Chondrocyte (in vitro differentiated cells): Measurements from ENCODE around the gene CRABP2. TPM values are rescaled to one million over a fixed set of nuclear protein-coding genes. Genes with fewer than 3 reads are reported as not detected.

Experiments
- DNase-seq: peaks from one replicate; pipeline ENCODE4 v3.0.0; 2021; ENCODE audit warnings: mixed read lengths, low spot score
- H3K27ac Mint-ChIP-seq: one replicate; pipeline ENCODE4 v1.8.0; 2021; ENCODE audit warnings: mild to moderate bottlenecking, moderate library complexity, mixed read lengths; ENCODE audit not compliant: unreplicated experiment
- H3K27me3 Mint-ChIP-seq: 2 replicates; pipeline ENCODE4 v1.8.0; 2021; ENCODE audit warnings: low read depth, mixed read lengths
- H3K36me3 Mint-ChIP-seq: 2 replicates; pipeline ENCODE4 v1.8.0; 2021; ENCODE audit warnings: low read depth, mixed read lengths
- H3K4me1 Mint-ChIP-seq: 2 replicates; pipeline ENCODE4 v1.8.0; 2021; ENCODE audit warnings: low read depth, mild to moderate bottlenecking, mixed read lengths
- H3K4me3 Mint-ChIP-seq: one replicate; pipeline ENCODE4 v1.8.0; 2021; ENCODE audit warnings: mild to moderate bottlenecking, moderate library complexity, mixed read lengths; ENCODE audit not compliant: unreplicated experiment
- H3K9me3 Mint-ChIP-seq: 2 replicates; pipeline ENCODE4 v1.8.0; 2021; ENCODE audit warnings: low read depth, mixed read lengths
- long read RNA-seq: library from polyadenylated mRNA; stranded (forward); transcript quantifications from one replicate; pipeline ENCODE4 v2.0.0, GENCODE V29; 2021
- total RNA-seq: library from RNA; stranded (reverse); gene quantifications from 3 replicates; pipeline ENCODE4 v1.2.1, GENCODE V29; 2021
- TF ChIP-seq, protein P1 (sequence below): fragments of 200-600 bp; sonication (generic); IDR thresholded peaks from 2 replicates; pipeline ENCODE4 v1.5.0; 2021; ENCODE audit warnings: antibody characterized with exemption, mild to moderate bottlenecking, moderate library complexity

Gene CRABP2
- 88.7 to 193 TPM (median 93.5 TPM) in 3 replicates for total RNA-seq
- long read RNA-seq, transcript CRABP2-203 (4 exons, 992 nt): major isoform, 97 of 104 reads
- long read RNA-seq, partial matches to known transcripts: 1 of 104 reads
- long read RNA-seq, other reads (novel, unspliced or antisense): 3 of 104 reads

DNA sequence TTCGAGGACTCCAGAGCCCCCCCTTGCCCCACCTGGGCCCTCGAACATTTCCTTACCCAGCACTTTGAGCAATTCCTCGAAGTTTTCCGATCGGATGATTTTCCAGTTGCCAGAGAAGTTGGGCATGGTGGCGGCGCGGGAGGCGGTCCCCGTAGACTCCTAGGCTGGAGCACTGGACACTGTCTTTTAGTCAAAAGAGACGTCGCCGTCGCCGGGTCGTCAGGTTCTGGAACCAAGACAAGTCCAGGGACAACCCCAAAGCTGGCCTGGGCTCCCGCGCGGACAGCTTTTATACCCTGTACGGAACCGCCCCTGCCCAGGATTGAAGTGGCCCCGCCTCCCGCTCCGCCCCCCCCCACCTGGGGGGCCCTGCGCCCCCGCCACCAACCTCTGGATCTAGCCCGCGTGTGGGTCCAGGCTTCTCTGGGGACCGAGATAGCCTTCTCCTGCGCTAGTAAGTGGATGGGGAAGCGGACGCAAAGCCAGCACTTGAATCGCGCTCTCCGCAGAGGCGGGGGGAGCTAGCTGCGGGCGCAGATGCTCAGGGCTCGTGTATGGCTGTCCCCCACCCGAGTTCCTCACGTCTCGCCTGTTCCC lies at the start of gene CRABP2:
Gene CRABP2 (minus strand): TSS at position 263 of the 597 bp plus-strand sequence. CDS start 137 bp downstream, at position 126.
- TF ChIP-seq, protein P1, sequence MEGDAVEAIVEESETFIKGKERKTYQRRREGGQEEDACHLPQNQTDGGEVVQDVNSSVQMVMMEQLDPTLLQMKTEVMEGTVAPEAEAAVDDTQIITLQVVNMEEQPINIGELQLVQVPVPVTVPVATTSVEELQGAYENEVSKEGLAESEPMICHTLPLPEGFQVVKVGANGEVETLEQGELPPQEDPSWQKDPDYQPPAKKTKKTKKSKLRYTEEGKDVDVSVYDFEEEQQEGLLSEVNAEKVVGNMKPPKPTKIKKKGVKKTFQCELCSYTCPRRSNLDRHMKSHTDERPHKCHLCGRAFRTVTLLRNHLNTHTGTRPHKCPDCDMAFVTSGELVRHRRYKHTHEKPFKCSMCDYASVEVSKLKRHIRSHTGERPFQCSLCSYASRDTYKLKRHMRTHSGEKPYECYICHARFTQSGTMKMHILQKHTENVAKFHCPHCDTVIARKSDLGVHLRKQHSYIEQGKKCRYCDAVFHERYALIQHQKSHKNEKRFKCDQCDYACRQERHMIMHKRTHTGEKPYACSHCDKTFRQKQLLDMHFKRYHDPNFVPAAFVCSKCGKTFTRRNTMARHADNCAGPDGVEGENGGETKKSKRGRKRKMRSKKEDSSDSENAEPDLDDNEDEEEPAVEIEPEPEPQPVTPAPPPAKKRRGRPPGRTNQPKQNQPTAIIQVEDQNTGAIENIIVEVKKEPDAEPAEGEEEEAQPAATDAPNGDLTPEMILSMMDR: no peak
- H3K9me3 Mint-ChIP-seq: no peaks in the 10 kb centered on the region
- no peaks in the 10 kb centered on the region for H3K27me3 Mint-ChIP-seq
- H3K4me1 Mint-ChIP-seq: peaks cover 72% of the 10 kb centered on the region
- H3K4me3 Mint-ChIP-seq: peak within 1 kb of the TSS; percentile 81
- H3K36me3 Mint-ChIP-seq: peaks cover 3% of the 10 kb centered on the region
- DNase-seq: no peak
- H3K27ac Mint-ChIP-seq: peak within 1 kb of the TSS; percentile 85

DNA sequence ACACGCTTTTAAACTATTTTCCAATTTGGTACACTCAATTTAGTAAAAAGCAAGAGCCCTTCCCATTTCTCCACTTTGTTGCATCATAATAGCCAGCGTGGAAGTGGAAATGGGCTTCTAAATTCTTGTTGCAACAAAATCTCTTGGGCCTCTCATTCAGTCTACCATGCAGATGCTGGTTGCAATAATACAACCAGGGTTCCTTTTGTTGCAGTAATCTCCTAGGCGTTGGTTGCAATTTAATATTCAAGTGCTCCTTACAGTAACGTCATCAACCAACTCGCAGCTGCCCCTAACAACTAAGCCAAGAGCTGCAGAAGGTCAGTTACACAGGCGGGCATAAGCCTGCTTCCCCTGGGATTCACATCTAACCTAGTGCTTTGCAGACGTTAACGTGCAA lies 48.8 kb upstream of the CRABP2 start:
- no peaks in the 10 kb centered on the region for H3K36me3 Mint-ChIP-seq
- H3K27me3 Mint-ChIP-seq: no peaks in the 10 kb centered on the region
- H3K27ac Mint-ChIP-seq: no peak overlapping the region
- no peaks in the 10 kb centered on the region for H3K9me3 Mint-ChIP-seq
- H3K4me3 Mint-ChIP-seq: no peak overlapping the region
- H3K4me1 Mint-ChIP-seq: peaks cover 25% of the 10 kb centered on the region
- peak; percentile 14 for DNase-seq
- TF ChIP-seq, protein P1: no peak

DNA sequence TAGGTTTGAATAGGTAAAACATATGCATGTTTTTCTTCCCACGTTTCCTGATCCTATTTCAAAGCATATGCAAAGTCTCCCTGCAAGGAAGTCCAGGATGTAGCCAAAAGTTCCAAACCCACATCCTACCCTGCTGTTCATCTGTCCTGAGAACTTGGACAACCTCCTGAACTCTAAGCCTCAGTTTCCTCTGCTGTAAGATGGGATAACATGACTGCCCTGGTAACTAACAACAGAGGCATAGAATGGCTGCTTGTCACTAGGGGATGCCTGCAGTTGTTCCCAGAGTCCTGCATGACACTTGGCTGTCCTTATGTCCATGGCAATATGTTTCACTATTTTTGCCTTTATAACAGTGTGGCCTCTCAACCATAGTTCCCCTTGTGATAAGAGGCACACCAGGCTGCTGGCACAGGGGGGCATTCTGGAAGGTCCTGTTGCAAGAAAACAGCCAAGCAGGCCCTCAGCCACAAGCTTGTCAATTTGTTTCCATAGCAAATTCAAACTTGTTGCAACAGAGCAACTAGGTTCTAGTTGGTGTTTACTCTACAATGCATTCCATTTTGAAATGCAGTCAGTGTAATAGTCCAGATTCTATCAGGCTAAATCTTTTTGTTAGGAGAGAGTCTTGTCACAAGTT lies 47.6 kb upstream of the CRABP2 start:
- H3K4me1 Mint-ChIP-seq: peaks cover 38% of the 10 kb centered on the region
- H3K9me3 Mint-ChIP-seq: no peaks in the 10 kb centered on the region
- peak; percentile 15 for DNase-seq
- peak overlapping the region; percentile 92 for H3K4me3 Mint-ChIP-seq
- H3K27ac Mint-ChIP-seq: peak overlapping the region; percentile 14
- H3K36me3 Mint-ChIP-seq: no peaks in the 10 kb centered on the region
- H3K27me3 Mint-ChIP-seq: no peaks in the 10 kb centered on the region
- TF ChIP-seq, protein P1: no peak

DNA sequence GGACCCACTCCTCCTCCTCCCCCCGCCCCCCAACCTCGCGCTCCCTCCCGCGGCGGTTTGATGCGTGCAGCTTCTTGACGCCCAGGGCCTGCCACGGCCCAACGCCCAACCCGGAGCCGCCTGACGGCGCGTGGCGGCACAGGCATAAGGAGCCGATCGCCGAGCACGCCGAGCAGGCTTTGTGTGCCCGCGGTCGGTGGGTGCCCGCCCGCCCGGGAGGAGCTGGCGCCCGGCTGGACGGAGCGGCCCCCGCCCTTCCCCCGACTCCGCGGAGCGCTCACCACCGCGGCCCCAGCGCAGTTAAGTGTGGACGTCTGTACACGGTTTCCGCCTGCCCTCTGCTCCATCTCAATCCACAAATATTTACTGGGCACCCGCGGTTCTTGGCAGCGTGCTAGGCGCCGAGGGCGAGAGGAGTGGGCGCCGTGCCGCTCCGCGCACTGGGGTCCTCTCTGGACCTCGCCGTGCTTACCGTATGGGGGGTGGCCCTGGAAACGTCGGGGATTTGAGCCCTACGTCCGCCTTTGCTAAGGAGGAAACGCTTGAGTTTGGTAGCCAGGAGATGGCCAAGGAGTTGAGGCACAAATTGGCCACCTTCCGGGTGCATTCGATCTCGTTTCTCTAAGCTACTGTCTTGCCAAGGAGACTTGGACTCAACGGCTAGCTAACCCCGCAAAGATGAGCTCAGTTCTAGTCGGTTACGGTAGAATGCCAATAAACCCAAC lies 46.5 kb upstream of the CRABP2 start:
- Mint-ChIP-seq H3K4me3 (peak overlapping the region; percentile 92), H3K27ac (peak overlapping the region; percentile 83), H3K27me3 (no peaks in the 10 kb centered on the region), H3K4me1 (peaks cover 46% of the 10 kb centered on the region), H3K9me3 (no peaks in the 10 kb centered on the region), H3K36me3 (no peaks in the 10 kb centered on the region)
- DNase-seq: peak; percentile 99
- TF ChIP-seq, protein P1: no peak

DNA sequence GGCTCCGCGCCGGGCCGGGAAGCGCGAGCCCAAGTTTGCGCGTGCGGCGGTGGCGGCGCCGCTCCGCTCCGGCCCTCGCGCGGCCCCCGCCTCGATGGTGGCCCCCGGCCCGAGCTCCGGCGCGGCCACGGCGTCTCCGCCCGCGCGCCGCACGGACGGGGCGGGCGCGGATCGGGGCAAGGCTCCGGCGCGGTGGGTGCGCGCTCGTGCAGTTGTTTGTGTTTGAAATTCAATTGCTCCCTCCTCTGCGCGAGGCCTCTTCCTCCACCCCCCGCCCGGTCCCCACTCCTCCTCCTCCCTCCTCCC lies 46.0 kb upstream of the CRABP2 start, which contains the start of gene HDGF:
Gene HDGF (minus strand): TSS at position 225 of the 306 bp plus-strand sequence. CDS start 246 bp downstream, outside the sequence.
- Mint-ChIP-seq H3K4me3 (peak within 1 kb of the TSS; percentile 92), H3K36me3 (no peaks in the 10 kb centered on the region), H3K4me1 (peaks cover 51% of the 10 kb centered on the region), H3K9me3 (no peaks in the 10 kb centered on the region), H3K27ac (peak within 1 kb of the TSS; percentile 99), H3K27me3 (no peaks in the 10 kb centered on the region)
- TF ChIP-seq, protein P1: no peak
- no peak for DNase-seq
